Fibroblast of mammary gland (primary cell): Measurements from ENCODE around the gene PDCD6IP.

Experiments
- DNase-seq: peaks from one replicate; pipeline ENCODE4 v3.0.0-alpha.2; 2010; ENCODE audit warnings: low read depth
- H3K4me3 ChIP-seq: 2 replicates; pipeline ENCODE4 v1.5.1; 2011; ENCODE audit warnings: low read depth, mild to moderate bottlenecking, low read length, moderate library complexity; ENCODE audit not compliant: control insufficient read depth
- TF ChIP-seq, protein P1 (sequence below): conservative IDR thresholded peaks from 2 replicates; pipeline ENCODE4 v1.5.1; 2011; ENCODE audit warnings: low read depth, low read length, inconsistent platforms; ENCODE audit not compliant: control insufficient read depth, insufficient read depth

PDCD6IP gene

DNA sequence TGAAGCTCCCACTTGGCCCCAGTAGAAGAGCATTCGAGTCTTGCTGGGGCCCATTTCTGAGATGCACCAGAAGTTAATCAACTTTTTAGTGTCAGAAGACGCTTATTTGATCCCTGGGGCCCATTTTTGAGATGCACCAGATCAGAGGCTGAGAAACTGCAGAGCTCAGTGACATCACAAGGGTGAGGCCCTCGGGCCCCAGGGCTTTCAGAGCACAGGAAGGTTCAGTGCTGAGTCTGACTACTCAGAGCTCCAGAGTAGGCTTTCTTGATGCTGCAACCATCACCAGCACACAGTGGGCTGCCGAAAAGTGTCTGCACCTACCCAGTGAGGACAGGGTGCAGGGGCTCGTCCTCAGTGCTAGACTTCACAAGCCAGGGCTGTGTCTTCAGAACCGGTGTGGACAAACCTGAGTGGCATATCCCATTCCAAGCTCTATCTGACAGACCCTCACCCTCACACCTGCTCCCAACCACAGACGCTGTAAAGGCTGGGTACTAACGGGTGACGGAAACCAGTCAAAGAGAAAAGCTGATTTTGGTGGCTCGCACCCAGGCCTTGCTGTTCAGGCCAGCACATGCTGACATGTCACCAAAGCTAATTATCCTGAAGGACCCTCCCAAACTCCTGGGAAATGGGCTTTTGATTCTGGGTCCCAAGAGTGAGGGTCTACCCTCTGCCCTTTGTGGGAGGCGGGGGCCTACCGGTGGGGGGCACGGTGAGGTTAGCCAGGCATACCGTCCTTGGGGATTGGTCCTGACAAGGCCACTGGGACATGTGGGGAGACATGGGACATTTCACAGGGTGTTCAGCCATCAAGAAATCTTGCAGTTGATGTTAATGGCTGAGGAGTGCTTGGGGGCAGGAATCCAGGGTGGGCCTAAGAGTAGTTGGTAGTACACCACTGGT, 83.0 kb downstream of the PDCD6IP start:
- TF ChIP-seq, protein P1, sequence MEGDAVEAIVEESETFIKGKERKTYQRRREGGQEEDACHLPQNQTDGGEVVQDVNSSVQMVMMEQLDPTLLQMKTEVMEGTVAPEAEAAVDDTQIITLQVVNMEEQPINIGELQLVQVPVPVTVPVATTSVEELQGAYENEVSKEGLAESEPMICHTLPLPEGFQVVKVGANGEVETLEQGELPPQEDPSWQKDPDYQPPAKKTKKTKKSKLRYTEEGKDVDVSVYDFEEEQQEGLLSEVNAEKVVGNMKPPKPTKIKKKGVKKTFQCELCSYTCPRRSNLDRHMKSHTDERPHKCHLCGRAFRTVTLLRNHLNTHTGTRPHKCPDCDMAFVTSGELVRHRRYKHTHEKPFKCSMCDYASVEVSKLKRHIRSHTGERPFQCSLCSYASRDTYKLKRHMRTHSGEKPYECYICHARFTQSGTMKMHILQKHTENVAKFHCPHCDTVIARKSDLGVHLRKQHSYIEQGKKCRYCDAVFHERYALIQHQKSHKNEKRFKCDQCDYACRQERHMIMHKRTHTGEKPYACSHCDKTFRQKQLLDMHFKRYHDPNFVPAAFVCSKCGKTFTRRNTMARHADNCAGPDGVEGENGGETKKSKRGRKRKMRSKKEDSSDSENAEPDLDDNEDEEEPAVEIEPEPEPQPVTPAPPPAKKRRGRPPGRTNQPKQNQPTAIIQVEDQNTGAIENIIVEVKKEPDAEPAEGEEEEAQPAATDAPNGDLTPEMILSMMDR: no peak
- no peak overlapping the region for H3K4me3 ChIP-seq
- no peak for DNase-seq

DNA sequence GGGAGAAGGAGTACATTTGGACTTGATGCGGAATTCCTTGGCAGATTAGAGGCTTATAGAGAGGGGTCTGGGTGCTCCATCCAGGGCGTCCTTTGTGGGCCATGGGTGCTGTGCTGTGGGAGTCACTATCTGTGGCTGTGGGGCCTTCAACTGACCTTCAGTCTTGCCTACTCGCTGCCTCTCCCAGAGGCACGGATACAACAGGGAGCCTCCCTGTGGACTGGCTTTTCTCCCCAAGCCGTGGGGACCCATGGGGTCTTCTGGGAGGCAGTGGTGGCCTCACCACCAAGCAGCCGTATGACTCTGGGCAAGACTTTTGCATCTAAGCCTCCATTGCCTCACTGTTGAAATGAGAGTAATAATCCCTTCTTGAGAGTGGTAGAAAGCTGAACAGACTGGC, 83.9 kb downstream of the PDCD6IP start:
- TF ChIP-seq, protein P1: no peak
- H3K4me3 ChIP-seq: no peak overlapping the region
- DNase-seq: no peak

DNA sequence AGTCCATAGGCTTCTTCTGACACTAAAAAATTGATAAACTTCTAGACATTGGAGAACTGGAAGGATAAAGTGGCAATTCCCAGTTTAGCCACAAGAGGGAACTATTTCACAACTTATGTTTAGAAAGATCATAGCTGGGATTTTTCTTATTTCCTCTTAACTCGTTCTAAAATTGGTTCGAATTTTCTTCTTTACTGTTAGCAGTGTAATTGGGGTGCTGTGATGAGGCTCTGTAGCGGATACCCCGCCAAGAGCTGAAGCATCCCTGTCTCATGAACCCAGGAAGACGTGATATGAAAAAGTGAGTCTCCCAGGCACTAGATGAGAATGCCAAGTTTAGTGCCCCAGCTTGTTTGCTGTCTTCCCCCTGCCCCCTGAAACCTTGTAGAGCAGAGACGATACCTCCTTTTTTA, 85.1 kb downstream of the PDCD6IP start:
- no peak overlapping the region for H3K4me3 ChIP-seq
- TF ChIP-seq, protein P1: peak; percentile 81
- DNase-seq: peak; percentile 60

DNA sequence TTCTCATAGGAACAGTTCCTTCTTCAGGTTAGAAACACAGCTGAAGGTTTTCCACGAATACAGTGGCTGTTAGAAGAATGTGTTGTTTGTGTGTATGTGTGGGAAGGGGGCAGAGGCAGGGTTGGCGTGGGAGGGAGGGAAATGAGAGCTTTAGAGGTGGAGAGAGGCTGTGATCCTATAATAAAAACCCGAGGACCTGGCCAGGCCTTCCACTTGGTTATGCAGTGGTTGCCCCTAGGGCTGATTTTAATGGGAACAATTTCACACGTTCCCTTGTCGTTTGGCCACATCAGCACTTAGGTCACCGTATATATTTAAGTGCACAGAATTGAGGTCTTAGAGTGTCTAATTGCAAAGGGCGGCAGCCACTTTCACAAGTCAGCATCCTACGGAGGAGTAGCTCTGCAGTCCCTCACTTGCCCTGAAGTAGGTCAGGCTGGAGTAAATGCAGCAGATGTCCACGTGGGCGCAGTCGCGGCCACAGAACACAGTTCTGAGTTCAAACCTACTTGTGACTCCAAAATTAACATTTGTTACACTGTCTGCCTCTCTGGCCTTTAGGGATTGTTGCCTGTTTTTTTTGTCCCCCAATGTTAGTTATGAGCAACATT, 85.6 kb downstream of the PDCD6IP start:
- DNase-seq: peak; percentile 59
- no peak overlapping the region for H3K4me3 ChIP-seq
- TF ChIP-seq, protein P1: peak; percentile 58

DNA sequence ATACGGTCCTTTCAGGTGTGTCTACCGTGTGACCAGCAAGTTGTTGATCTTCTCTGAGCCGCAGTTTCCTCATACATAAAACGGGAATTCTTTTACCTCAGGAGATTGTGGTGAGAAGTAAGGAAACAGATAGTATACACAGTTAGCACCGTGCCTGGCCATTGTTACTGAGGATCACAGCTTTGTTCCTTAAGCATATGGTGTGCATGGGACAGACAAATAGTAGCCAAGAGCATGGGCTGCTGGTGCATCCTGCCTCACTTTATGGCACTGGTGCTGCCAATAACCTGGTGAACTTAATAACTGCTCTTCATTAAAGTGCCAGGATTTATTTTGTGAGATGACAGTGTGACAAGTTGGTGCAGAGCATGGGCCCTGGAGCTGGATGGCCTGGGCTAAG, 86.3 kb downstream of the PDCD6IP start:
- DNase-seq: no peak
- TF ChIP-seq, protein P1: no peak
- no peak overlapping the region for H3K4me3 ChIP-seq

DNA sequence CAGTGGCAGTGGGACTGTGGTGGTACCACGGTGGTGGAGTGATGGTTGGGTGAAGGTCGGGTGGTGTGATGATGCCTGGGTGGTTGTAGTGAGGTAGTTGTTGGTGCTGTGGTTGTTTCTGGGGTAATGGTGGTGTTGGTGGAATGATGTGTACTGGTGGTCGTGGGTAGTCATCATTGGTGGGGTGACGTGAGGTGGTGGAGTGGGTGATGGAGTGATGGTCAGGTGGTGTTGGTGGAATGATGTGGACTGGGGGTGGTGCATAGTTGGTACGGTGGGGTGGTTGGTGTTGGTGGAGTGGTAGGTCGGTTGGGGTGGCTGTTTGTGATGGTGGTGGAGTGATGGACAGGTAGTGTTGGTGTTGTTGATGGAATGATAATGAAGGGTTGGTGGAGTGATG, 87.1 kb downstream of the PDCD6IP start:
- TF ChIP-seq, protein P1: no peak
- H3K4me3 ChIP-seq: no peak overlapping the region
- DNase-seq: no peak

DNA sequence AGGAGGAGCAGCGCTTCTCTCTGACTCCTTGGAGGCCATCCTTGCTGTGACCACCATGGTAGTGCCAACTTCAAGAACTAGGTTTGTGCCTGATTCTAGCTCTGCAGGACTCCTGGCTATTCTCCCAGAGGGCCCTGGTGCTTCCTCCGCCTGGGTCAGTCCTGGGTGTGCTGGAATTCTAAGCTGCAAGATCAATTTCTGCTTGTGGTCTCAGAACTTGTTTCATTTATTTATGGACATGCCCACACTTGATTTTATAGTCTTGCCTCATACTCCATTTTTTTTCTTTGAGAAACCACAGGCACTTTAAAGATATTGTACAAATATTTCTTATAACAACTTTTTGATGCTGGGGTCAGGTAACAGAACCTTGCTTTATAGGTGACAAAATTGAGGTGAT, 87.6 kb downstream of the PDCD6IP start:
- no peak for DNase-seq
- no peak overlapping the region for H3K4me3 ChIP-seq
- TF ChIP-seq, protein P1: no peak
